Neural cell (in vitro differentiated cells): ENCODE measurements around the gene GSK3B. TPM values are rescaled to one million over a fixed set of nuclear protein-coding genes. Genes with fewer than 3 reads are reported as not detected.

ENCODE experiments used
- H2AFZ ChIP-seq: fragments of 200-600, 300-800 bp; sonication (generic), shearing (Covaris generic); 2 replicates; pipeline ENCODE4 v1.6.0; 2014; ENCODE audit warnings: low read depth, mild to moderate bottlenecking, antibody characterized with exemption, low read length, moderate library complexity
- H3F3A ChIP-seq: fragments of 200-600 bp; shearing (Covaris generic); 2 replicates; pipeline ENCODE4 v1.6.1; 2016; ENCODE audit warnings: mild to moderate bottlenecking, moderate library complexity, mixed read lengths, antibody characterized with exemption, low read length; ENCODE audit not compliant: insufficient read depth, poor library complexity, severe bottlenecking
- H3K27ac ChIP-seq: fragments of 200-600, 300-800 bp; sonication (generic), shearing (Covaris generic); 2 replicates; pipeline ENCODE4 v1.5.1; 2014; ENCODE audit warnings: mild to moderate bottlenecking, low read length, moderate library complexity
- H3K27me3 ChIP-seq: fragments of 300-800, 200-600 bp; sonication (generic), shearing (Covaris generic); 2 replicates; pipeline ENCODE4 v1.6.0; 2014; ENCODE audit warnings: mild to moderate bottlenecking, low read depth, low read length, moderate library complexity; ENCODE audit not compliant: insufficient read depth
- H3K36me3 ChIP-seq: fragments of 300-800, 200-600 bp; sonication (generic), shearing (Covaris generic); 2 replicates; pipeline ENCODE4 v1.5.1; 2014; ENCODE audit warnings: mild to moderate bottlenecking, antibody characterized with exemption, low read length, moderate library complexity; ENCODE audit not compliant: insufficient read depth
- H3K4me2 ChIP-seq: fragments of 300-800, 200-600 bp; sonication (generic), shearing (Covaris generic); 2 replicates; pipeline ENCODE4 v1.6.0; 2014; ENCODE audit warnings: mild to moderate bottlenecking, low read length
- H3K4me3 ChIP-seq: fragments of 300-800, 200-600 bp; sonication (generic), shearing (Covaris generic); 2 replicates; pipeline ENCODE4 v1.5.1; 2014; ENCODE audit warnings: mild to moderate bottlenecking, low read length, moderate library complexity
- H3K79me2 ChIP-seq: fragments of 200-600 bp; shearing (Covaris generic); replicated peaks from 2 replicates; pipeline ENCODE4 v1.6.0; 2014; ENCODE audit warnings: mild to moderate bottlenecking, low read length, moderate library complexity; ENCODE audit not compliant: insufficient read depth
- H3K9ac ChIP-seq: fragments of 300-800, 200-600 bp; sonication (generic), shearing (Covaris generic); 2 replicates; pipeline ENCODE4 v1.6.1; 2016; ENCODE audit warnings: mild to moderate bottlenecking, low read length, mixed read lengths
- H3K9me2 ChIP-seq: fragments of 200-600 bp; shearing (Covaris generic); 2 replicates; pipeline ENCODE4 v1.6.1; 2016; ENCODE audit warnings: mild to moderate bottlenecking, low read length, mixed read lengths; ENCODE audit not compliant: insufficient read depth
- H3K9me3 ChIP-seq: fragments of 200-600, 300-800 bp; sonication (generic), shearing (Covaris generic); 2 replicates; pipeline ENCODE4 v1.6.1; 2016; ENCODE audit warnings: mild to moderate bottlenecking, mixed run types, low read length, moderate library complexity, mixed read lengths
- H4K20me1 ChIP-seq: fragments of 200-600 bp; shearing (Covaris generic); 2 replicates; pipeline ENCODE4 v1.6.1; 2016; ENCODE audit warnings: mild to moderate bottlenecking, mixed run types; ENCODE audit not compliant: insufficient read depth
- CTCF ChIP-seq: fragments of 450-650 bp; IDR thresholded peaks from 2 replicates; pipeline ENCODE4 v1.5.1; 2014; ENCODE audit warnings: antibody characterized with exemption, mild to moderate bottlenecking, moderate library complexity; ENCODE audit not compliant: poor library complexity, severe bottlenecking
- EP300 ChIP-seq: fragments of 450-650 bp; conservative IDR thresholded peaks from 2 replicates; pipeline ENCODE4 v1.6.1; 2014; ENCODE audit warnings: antibody characterized with exemption, mild to moderate bottlenecking, moderate library complexity; ENCODE audit not compliant: poor library complexity, severe bottlenecking
- EZH2 ChIP-seq: fragments of 200-600, 300-800 bp; shearing (Covaris generic), sonication (generic); IDR thresholded peaks from 2 replicates; pipeline ENCODE4 v1.6.1; 2014; ENCODE audit warnings: antibody characterized with exemption, low read length, borderline replicate concordance, mild to moderate bottlenecking; ENCODE audit not compliant: insufficient read depth, poor library complexity, severe bottlenecking
- MXI1 ChIP-seq: fragments of 450-650 bp; conservative IDR thresholded peaks from 2 replicates; pipeline ENCODE4 v1.6.1; 2014; ENCODE audit warnings: antibody characterized with exemption, mild to moderate bottlenecking; ENCODE audit not compliant: poor library complexity, severe bottlenecking
- POLR2AphosphoS5 ChIP-seq: IDR thresholded peaks from 2 replicates; pipeline ENCODE4 v1.6.1; 2012
- RAD21 ChIP-seq: fragments of 450-650 bp; conservative IDR thresholded peaks from 2 replicates; pipeline ENCODE4 v1.6.1; 2014; ENCODE audit warnings: antibody characterized with exemption, mild to moderate bottlenecking, moderate library complexity
- SMC3 ChIP-seq: fragments of 450-650 bp; conservative IDR thresholded peaks from 2 replicates; pipeline ENCODE4 v1.6.1; 2014; ENCODE audit warnings: antibody characterized with exemption, mild to moderate bottlenecking, moderate library complexity; ENCODE audit not compliant: poor library complexity
- TAF1 ChIP-seq: IDR thresholded peaks from 2 replicates; pipeline ENCODE4 v1.6.1; 2012; ENCODE audit warnings: low read depth
- polyA plus RNA-seq: library from polyadenylated mRNA; depleted of rRNA; stranded (reverse); fragments of >200 nt; gene quantifications from 2 replicates; pipeline ENCODE4 v1.2.3, GENCODE V29; 2014
- TF ChIP-seq, protein P1 (sequence below): IDR thresholded peaks from 2 replicates; pipeline ENCODE4 v1.6.1; 2012; ENCODE audit warnings: borderline replicate concordance

The GSK3B gene
- polyA plus RNA-seq, 1 donor from 2014 or later = 48.5 TPM

- H3F3A ChIP-seq = no peaks in the 10 kb centered on the region
- H3K9me2 ChIP-seq = no peaks in the 10 kb centered on the region
- H3K9me3 ChIP-seq = no peaks in the 10 kb centered on the region
- peaks cover 44% of the 10 kb centered on the region for H3K36me3 ChIP-seq
- H2AFZ ChIP-seq = no peak overlapping the region
- H4K20me1 ChIP-seq = no peaks in the 10 kb centered on the region
- H3K79me2 ChIP-seq = no peaks in the 10 kb centered on the region
- TF ChIP-seq EZH2 (no peak), POLR2AphosphoS5 (no peak), TAF1 (no peak), CTCF (no peak), MXI1 (no peak), SMC3 (no peak)
- TF ChIP-seq, protein P1, sequence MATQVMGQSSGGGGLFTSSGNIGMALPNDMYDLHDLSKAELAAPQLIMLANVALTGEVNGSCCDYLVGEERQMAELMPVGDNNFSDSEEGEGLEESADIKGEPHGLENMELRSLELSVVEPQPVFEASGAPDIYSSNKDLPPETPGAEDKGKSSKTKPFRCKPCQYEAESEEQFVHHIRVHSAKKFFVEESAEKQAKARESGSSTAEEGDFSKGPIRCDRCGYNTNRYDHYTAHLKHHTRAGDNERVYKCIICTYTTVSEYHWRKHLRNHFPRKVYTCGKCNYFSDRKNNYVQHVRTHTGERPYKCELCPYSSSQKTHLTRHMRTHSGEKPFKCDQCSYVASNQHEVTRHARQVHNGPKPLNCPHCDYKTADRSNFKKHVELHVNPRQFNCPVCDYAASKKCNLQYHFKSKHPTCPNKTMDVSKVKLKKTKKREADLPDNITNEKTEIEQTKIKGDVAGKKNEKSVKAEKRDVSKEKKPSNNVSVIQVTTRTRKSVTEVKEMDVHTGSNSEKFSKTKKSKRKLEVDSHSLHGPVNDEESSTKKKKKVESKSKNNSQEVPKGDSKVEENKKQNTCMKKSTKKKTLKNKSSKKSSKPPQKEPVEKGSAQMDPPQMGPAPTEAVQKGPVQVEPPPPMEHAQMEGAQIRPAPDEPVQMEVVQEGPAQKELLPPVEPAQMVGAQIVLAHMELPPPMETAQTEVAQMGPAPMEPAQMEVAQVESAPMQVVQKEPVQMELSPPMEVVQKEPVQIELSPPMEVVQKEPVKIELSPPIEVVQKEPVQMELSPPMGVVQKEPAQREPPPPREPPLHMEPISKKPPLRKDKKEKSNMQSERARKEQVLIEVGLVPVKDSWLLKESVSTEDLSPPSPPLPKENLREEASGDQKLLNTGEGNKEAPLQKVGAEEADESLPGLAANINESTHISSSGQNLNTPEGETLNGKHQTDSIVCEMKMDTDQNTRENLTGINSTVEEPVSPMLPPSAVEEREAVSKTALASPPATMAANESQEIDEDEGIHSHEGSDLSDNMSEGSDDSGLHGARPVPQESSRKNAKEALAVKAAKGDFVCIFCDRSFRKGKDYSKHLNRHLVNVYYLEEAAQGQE = no peak
- H3K4me3 ChIP-seq = no peak overlapping the region
- H3K27ac ChIP-seq = no peak overlapping the region
- no peaks in the 10 kb centered on the region for H3K27me3 ChIP-seq
- no peak overlapping the region for H3K9ac ChIP-seq
- no peak overlapping the region for H3K4me2 ChIP-seq
These were observed 234.5 kb downstream of the GSK3B start for GRCh38 chr3:119859728-119860127.

DNA sequence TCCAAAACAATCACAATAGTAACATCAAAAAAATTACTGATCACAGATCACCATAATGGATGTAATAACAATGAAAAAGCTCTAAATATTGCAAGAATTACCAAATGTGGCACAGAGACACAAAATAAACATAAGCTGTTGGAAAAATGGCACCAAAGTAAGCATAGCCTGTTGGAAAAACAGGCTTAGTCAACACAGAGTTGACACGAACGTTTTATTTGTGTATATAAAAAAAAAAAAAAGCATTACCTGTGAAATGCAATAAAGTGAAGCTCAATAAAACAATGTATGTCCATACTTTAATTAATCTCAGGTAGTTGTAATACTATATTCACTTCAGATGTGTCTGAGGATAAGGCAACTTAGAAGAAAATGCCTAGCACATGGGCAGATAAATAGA, 235.3 kb downstream of the GSK3B start:
- H3K36me3 ChIP-seq = peaks cover 44% of the 10 kb centered on the region
- no peak overlapping the region for H2AFZ ChIP-seq
- no peaks in the 10 kb centered on the region for H3K27me3 ChIP-seq
- no peaks in the 10 kb centered on the region for H3K9me2 ChIP-seq
- no peaks in the 10 kb centered on the region for H3K79me2 ChIP-seq
- H4K20me1 ChIP-seq = no peaks in the 10 kb centered on the region
- H3K4me3 ChIP-seq = no peak overlapping the region
- H3K4me2 ChIP-seq = no peak overlapping the region
- H3K9me3 ChIP-seq = no peaks in the 10 kb centered on the region
- H3F3A ChIP-seq = no peaks in the 10 kb centered on the region
- TF ChIP-seq POLR2AphosphoS5 = no peak
- no peak for TF ChIP-seq TAF1
- H3K27ac ChIP-seq = no peak overlapping the region
- H3K9ac ChIP-seq = no peak overlapping the region

- no peak overlapping the region for H3K27ac ChIP-seq
- H3K9me3 ChIP-seq = no peaks in the 10 kb centered on the region
- H2AFZ ChIP-seq = no peak overlapping the region
- no peaks in the 10 kb centered on the region for H3K9me2 ChIP-seq
- H3K4me2 ChIP-seq = no peak overlapping the region
- no peaks in the 10 kb centered on the region for H3F3A ChIP-seq
- H4K20me1 ChIP-seq = no peaks in the 10 kb centered on the region
- no peaks in the 10 kb centered on the region for H3K27me3 ChIP-seq
- peaks cover 38% of the 10 kb centered on the region for H3K36me3 ChIP-seq
- H3K4me3 ChIP-seq = no peak overlapping the region
- H3K9ac ChIP-seq = no peak overlapping the region
- H3K79me2 ChIP-seq = no peaks in the 10 kb centered on the region
- TF ChIP-seq TAF1 (no peak), CTCF (no peak), EZH2 (no peak), RAD21 (no peak), EP300 (no peak)
- TF ChIP-seq, protein P1 = no peak
These were observed 237.6 kb downstream of the GSK3B start for GRCh38 chr3:119856695-119857094.
